HG03045 (cell line): ENCODE results near the gene RTTN.
"Not testable (repeated sequence)": the region's sequence is repeated elsewhere in the genome, so short reads cannot be mapped to it uniquely, and the experiment has no call there.

Experiments used
- ATAC-seq: cut with Tn5 transposase; IDR thresholded peaks from one replicate; pipeline ENCODE4 v1.9.1; 2021; ENCODE audit warnings: mild to moderate bottlenecking, moderate library complexity; ENCODE audit not compliant: unreplicated experiment

RTTN gene

DNA sequence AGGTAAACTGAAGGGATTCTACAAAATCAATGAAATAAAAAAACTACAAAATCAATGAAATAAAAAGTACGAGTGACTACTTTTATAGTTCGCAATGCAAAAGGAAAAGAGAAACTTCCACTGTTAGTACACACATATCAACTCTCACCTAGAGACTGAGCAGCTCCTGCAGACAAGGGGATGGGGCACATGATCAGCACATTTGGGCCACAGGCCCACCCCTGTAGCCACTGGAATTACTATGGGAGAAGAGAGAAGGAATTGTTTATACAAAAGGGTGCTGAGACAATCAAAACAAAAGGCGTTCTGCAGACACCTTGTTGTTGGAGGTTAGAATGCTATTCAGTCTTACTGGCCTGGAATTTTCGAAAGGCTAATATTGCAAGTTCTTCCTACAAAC lies 223.1 kb downstream of the RTTN start:
- no peak for ATAC-seq

DNA sequence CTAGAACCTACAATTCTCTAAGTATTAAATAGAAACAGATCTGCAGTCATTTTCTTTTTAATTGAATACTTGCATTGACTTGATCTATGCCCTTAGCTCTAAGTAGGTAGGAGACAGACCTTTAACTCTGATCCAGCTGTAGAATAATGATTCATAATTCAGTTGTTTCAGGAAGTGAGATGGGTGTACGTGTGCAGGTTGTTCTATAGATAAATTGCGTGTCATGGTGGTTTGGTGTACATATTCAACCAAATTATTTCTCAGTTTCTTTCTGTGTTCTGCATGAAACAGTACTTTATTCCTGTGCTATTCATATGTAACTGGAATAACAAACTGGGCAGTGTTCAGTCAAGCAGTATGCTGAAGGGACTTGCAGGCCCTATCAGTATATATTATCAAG lies 223.5 kb downstream of the RTTN start:
- ATAC-seq = no peak

DNA sequence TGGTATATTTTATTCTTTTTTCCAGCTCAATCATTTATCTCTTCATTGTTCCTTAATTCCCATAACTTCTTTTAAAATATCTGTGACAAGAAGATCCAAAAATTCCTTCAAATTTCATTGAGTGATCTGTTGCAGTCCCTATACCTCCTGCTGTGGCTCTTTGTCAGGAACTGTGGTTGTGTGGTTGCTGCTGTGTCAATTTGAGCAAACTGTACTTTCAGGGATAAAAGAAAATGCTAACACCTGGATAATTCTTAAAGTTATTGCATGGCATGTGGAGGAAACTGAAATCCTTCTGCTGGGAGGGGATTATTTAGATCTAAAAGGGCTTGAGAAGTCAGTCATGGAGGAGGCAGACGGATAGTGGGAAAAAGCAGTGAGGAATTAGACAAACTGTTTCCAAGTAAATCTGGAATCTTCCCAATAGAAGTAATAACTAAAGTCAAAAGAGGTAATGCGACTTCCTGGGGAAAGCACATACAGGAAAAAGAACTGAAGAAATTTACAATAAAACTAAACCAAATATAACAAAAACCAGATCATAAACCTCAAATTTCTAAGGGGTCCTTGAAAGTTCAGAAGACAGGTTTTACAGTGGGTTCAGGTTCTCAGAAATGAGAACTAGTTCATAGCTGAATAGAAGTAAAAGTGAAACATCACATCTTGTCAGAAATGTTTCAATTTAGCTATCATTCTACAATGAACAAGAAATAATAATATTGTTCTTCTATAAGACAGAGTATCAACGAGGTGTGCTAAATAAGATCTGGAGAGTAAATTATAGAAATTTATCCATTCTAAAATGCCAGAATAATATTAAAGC lies 224.3 kb downstream of the RTTN start:
- ATAC-seq = no peak

- ATAC-seq = no peak
Observed at GRCh38 chr18:69980509-69980908, 225.0 kb downstream of the RTTN start.

GRCh38 chr18:69978732-69979715 lies 226.5 kb downstream of the RTTN start:
- peak; percentile 86 for ATAC-seq

DNA sequence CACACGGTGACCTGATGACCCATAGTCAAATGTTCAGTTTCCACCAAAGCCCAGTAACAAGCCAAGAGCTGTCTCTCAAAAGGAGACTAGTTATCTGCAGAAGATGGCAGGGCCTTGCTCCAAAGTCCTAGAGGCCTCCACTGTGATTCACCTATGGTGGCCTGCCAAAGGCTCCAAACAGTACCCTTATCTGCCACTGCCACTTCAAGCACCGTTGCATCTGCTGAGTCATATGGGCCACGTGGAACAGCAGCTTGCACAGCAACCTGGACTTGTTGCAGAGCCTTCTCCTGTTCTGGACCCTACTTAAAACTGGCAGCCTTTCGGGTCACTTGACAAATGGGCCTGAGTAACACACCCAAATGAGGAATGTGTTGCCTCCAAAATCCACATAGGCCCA lies 230.2 kb downstream of the RTTN start:
- not testable (repeated sequence) for ATAC-seq

DNA sequence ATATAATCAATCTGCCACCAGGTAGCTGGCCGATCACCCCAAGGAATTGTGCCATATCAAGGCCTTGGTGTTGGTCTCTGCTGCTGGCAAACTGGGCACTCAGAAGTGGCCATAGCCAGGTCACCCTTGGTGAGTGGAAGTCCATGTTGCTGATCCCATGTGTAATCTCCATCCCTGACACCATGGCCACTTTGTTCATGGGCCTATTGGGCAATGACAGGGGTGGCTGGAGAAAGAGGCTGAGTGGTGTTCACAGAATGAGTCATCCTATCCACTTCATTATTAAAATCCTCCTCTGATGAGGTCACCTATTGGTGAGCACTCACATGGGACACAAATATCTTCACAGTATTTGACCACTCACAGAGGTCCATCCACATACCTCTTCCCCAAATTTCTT lies 231.1 kb downstream of the RTTN start:
- no peak for ATAC-seq

- ATAC-seq = no peak
Observed at GRCh38 chr18:69969491-69969890, 236.0 kb downstream of the RTTN start.

GRCh38 chr18:69968039-69968438 lies 237.4 kb downstream of the RTTN start:
- ATAC-seq = no peak

DNA sequence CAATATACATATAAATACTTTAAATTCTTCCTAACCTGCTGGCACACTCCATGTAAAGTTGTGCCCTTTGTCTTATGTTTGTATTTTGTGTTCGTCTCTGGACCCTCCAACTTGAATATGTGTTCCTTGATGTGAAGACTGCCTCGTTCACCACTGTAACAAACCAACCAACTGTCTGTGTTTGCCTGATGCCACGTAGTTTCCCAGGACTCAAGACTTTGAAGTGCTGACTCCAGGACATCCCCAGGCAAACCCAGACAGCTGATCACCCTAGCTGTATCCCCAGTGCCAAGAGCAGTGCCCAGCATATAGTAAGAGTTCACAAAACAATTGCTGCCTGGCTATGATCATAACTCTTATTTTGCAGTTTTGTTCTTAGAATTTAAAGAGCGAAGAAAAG lies 242.3 kb downstream of the RTTN start:
- no peak for ATAC-seq

- ATAC-seq = no peak
Observed at GRCh38 chr18:69961718-69962117, 243.8 kb downstream of the RTTN start.

DNA sequence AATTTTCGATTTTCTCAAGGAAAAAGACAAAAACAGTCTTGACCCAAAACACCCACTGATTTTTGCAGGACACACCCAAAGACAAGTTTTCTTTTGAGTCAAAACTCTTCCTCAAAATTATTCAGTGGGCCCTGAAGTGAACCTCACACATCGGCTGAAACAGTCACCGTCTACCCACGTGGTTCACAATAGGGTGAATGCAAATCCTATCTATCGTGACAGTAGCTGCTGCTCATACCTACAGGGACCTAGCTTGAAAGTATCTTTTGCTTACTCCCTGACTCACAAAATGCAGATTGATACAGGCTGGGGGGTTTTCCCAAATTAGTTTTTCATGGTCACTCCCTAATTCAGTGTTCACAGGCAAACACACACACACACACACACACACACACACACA lies 247.1 kb downstream of the RTTN start:
- ATAC-seq = peak; percentile 61

DNA sequence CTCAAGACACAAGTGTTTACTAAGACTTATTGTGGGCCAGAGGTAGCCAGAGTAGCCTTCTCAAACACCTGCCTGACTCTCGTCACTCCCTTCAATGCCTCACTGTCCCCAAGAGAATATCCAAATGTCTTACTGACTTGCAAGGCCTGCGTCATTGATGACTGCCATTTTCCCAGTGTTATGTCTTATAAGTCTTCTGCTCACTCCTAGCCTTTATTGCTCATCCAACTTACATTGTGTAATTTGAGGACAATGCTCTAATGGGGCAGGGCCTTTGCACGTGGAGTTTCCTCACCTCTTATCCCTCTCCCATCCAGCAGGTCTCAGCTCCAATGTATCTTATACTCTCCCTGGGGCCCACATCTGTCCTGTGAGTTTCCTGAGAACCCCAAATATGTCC lies 247.7 kb downstream of the RTTN start:
- no peak for ATAC-seq

GRCh38 chr18:69956665-69957620 lies 248.5 kb downstream of the RTTN start:
- ATAC-seq = no peak

DNA sequence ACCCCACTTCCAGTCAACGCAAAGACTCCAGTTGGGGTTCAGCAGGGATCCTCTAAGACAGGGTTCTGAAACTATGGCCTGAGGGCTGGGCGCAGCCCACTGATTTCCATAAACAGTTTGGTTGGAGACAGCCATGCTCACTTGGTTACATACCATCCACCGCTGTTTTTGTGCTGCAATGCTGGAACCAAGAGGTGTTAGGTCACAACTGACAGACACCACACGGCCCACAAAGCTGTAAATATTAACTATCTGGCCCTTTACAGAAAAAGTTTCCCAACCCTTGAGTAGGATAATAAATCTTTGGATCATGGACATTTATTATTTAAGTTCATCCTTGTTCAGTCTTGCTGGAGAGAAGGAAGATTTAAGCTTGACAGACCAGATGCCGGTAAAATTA lies 249.4 kb downstream of the RTTN start:
- ATAC-seq = peak; percentile 33

GRCh38 chr18:69954719-69955480 lies 250.6 kb downstream of the RTTN start:
- ATAC-seq = no peak

DNA sequence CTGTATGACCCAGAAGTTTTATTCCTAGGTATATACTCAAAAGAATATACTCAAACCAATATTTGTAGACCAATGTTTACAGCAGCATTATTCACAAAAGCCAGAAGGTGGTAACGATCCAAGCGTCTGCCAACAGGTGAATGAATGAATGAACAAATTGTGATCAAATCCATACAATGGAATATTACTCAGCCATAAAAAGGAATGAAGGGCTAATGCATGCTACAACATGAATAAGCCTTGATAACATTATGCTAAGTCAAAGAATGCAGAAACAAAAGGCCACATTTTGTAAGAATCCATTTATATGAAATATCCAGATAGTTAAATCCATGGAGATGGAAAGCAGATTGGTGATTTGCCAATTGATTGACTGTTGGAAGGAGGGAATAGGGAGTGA lies 252.3 kb downstream of the RTTN start:
- no peak for ATAC-seq
